ENCODE data around the gene KLHDC7B.
"Not testable (repeated sequence)": the region's sequence is repeated elsewhere in the genome, so short reads cannot be mapped to it uniquely, and the experiment has no call there.

Gene KLHDC7B

GRCh38 chr22:50517495-50518260 lies 28.0 kb upstream of the KLHDC7B start:
- DNase-seq = no peak

- DNase-seq = no peak
Measured at GRCh38 chr22:50518606-50519005, 27.1 kb upstream of the KLHDC7B start.

- DNase-seq = no peak
Measured at GRCh38 chr22:50519151-50519550, 26.5 kb upstream of the KLHDC7B start.

GRCh38 chr22:50520184-50520583 lies 25.5 kb upstream of the KLHDC7B start:
- not testable (repeated sequence) for DNase-seq

- DNase-seq = no peak
Measured at GRCh38 chr22:50520826-50521453, 24.8 kb upstream of the KLHDC7B start.

- DNase-seq = no peak
Measured at GRCh38 chr22:50521710-50522109, 24.0 kb upstream of the KLHDC7B start.

GRCh38 chr22:50522208-50522805 lies 23.4 kb upstream of the KLHDC7B start:
- DNase-seq = no peak

- no peak for DNase-seq
Measured at GRCh38 chr22:50522806-50523438, 22.8 kb upstream of the KLHDC7B start.

GRCh38 chr22:50523458-50523805 lies 22.3 kb upstream of the KLHDC7B start:
- DNase-seq = no peak

- no peak for DNase-seq
Measured at GRCh38 chr22:50523806-50524675, 21.7 kb upstream of the KLHDC7B start.

- DNase-seq = no peak
Measured at GRCh38 chr22:50524676-50525103, 21.0 kb upstream of the KLHDC7B start.

- DNase-seq = no peak
Measured at GRCh38 chr22:50525104-50525857, 20.4 kb upstream of the KLHDC7B start, which contains the start of gene SCO2. Gene SCO2 (minus strand): TSS chr22:50525598. CDS start chr22:50524411, 1,187 bp downstream.

- no peak for DNase-seq
Measured at GRCh38 chr22:50525858-50526107, 19.9 kb upstream of the KLHDC7B start.

- DNase-seq = peak; percentile 37
Measured at GRCh38 chr22:50526108-50526833, 19.4 kb upstream of the KLHDC7B start.

GRCh38 chr22:50526834-50527801 lies 18.6 kb upstream of the KLHDC7B start:
- DNase-seq = no peak

GRCh38 chr22:50527921-50528681 lies 17.6 kb upstream of the KLHDC7B start:
- no peak for DNase-seq

GRCh38 chr22:50528682-50529415 lies 16.9 kb upstream of the KLHDC7B start:
- no peak for DNase-seq

- DNase-seq = no peak
Measured at GRCh38 chr22:50529416-50529896, 16.2 kb upstream of the KLHDC7B start.
